SKM-1 treated with dmso at 0.1 percent for 144 hours (cell line): Measurements from ENCODE around the gene PRR22.

ENCODE experiments used
- DNase-seq: peaks from one replicate; lab custom pipeline; 2025; ENCODE audit not compliant: unreplicated experiment; lab: John Stamatoyannopoulos, UW

The PRR22 gene

DNA sequence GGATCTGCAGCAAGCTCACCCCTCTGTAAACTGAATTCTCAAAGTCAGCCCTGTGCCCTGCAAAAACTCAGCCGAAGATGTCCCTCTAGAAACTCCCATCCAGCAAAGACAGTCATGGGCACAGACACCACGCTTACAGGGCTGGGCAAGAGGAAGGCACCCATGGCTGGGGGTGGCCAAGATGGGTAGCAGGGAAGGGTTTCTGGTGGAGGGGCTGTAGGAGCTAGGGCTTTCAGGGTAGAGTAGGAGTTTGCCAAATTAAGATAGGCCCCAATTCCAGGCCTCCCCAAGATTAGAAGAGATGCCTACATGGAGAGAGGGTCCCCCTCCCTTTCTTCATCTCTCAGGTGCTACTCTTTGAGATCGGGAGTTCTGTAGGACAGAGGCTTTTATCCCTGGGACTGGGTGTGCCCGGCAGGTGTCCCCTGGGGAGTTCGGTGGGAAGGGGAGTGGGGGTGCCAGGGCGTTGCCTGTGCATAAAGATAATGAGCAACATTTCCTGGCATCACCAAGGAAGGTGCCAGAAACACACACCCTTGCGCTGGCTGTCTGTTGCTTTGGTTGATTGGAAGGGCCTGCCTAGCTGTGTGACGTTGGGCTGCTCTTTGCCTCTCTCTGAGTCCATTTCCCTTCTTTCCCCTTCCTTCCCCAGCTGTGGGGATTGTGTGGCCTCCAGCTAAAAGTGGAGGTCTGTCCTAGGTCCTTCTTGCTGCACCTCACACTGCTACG lies 29.7 kb upstream of the PRR22 start:
- no peak for DNase-seq

- DNase-seq = no peak
These were observed 26.6 kb upstream of the PRR22 start for GRCh38 chr19:5811117-5811516.

GRCh38 chr19:5809469-5809868 lies 24.9 kb upstream of the PRR22 start:
- DNase-seq = no peak

DNA sequence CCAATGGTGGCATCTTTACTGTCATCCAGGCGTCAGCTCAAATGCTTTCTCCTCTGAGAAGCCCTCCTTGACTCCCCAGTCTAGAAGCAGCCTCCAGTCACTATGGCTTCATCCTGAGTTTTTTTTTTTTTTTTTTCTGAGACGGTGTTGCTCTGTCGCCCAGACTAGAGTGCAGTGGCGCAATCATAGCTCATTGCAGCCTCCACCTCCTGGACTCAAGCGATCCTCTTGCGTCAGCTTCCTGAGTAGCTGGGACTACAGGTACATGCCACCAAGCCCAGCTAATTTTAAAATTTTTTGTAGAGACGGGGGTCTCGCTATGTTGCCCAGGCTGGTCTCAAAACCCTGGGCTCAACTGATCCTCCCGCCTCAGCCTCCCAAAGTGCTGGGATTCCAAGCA lies 24.5 kb upstream of the PRR22 start:
- DNase-seq = peak; percentile 31

DNA sequence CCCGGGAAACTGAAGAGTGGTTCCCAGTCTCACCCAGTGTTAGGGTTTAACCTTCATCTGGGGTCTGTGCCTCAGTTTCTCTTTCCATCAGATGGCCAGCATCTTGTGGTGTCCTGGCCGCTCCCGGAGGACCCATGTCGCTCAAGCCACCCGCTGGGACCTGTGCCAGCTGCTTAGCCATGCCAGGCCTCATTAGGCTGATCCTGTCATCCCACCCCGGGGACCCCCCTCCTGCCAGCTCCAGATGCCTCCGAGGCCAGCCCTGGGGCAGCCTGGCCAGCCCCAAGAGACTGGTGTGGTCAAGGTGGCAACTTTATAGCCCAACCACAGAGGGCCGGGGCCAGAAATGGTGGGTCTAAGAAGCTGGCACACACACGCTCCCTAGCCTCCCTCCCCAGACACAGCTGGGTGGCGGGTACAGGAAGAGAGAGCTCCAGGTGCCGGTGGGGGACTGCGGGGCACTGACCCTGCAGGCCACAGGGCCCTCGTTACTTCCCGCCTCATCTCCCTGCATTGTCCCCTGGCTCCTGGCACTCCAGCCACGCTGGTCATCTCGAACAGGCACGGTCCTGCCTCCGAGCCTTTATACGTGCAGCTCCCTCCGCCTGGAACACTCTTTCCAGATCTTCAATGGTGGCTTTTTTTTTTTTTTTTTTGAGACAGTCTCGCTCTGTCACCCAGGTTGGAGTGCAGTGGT lies 23.7 kb upstream of the PRR22 start:
- DNase-seq = no peak

DNA sequence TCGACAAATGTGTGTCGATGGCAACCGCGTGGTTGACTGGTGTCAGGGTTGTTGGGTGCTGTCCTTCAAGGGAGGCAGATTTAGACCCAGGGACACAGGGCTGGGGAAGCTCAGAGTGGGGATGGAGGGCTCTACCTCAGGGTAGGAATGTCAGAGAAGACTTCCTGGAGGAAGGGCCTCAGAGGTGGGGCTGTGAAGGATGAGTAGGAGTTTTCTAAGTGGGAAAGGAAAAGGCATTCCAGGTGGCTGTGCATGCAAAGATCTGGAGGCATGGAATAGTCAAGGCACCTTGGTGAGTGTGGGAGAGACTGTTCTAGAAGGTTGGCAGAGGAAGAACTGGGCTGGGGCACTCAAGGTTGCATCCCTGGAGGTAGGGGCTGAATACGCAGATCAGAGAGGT lies 22.4 kb upstream of the PRR22 start:
- no peak for DNase-seq

- no peak for DNase-seq
These were observed 21.6 kb upstream of the PRR22 start for GRCh38 chr19:5806133-5806489.

GRCh38 chr19:5805462-5806132 lies 21.1 kb upstream of the PRR22 start:
- peak; percentile 36 for DNase-seq

GRCh38 chr19:5804516-5805461 lies 20.2 kb upstream of the PRR22 start, which contains the start of gene NRTN:
Gene NRTN (plus strand): TSS chr19:5805067. CDS start chr19:5824166, 19,099 bp downstream.
- no peak for DNase-seq

GRCh38 chr19:5803752-5804515 lies 19.4 kb upstream of the PRR22 start:
- peak; percentile 87 for DNase-seq

- DNase-seq = no peak
These were observed 18.9 kb upstream of the PRR22 start for GRCh38 chr19:5803441-5803751.

DNA sequence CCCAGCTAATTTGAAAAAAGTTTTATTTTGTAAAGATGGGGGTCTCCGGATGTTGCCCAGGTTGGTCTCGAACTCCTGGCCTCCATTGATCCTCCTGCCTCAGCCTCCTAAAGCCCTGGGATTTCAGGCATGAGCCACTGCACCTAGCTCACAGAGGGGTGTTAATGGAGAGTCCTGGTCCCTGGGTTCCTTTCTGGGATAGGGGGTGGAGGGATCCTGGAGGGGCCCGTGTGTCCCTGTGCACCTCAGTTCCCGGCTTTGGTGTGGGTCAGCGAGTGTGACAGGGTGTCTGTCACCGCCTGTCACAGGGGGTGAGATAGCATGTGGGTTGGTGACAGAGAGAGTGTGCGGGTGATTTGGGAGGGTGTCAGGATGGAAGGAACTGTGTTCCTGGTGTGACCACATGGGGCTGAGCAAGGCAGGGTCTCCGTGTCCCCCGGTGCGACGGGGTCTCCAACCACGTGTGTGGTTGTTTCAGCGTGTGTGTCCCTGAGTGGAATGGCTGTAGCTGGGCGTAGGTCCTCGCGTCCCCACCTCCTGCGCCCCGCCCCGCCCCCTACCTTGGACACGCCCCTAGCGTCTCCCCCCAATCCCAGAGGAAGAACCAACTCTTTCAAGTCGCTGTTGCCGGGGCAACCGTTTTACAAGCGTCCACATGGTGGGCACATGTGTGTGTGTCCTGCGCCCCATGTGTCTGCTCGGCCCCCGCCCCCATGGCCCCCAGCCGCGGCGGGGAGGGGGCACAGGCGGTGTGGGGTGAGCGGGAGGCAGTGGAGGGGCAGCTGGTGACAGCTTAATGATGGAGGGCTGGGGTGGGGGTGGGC lies 17.5 kb upstream of the PRR22 start:
- no peak for DNase-seq

- DNase-seq = no peak
These were observed 16.1 kb upstream of the PRR22 start for GRCh38 chr19:5800361-5801270.

- DNase-seq = no peak
These were observed 15.0 kb upstream of the PRR22 start for GRCh38 chr19:5799247-5800241.

DNA sequence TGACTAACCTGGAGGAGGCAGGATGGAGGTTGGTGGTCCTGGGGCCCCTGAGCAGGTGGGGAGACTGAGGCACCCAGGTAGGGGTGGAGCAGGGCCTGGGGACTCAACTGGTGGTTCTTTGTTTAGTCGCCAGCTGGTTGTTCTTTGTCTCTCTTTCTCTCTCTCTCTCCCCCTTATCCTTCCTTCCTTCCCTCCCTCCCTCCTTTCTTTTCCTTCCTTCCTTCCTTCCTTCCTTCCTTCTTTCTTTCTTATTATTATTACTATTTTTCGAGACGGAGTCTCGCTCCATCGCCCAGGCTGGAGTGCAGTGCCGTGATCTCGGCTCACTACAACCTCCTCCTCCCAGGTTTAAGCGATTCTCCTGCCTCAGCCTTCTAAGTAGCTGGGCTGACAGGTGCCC lies 13.7 kb upstream of the PRR22 start:
- DNase-seq = no peak

GRCh38 chr19:5795382-5795919 lies 10.9 kb upstream of the PRR22 start:
- no peak for DNase-seq

- DNase-seq = no peak
These were observed 8.6 kb upstream of the PRR22 start for GRCh38 chr19:5793188-5793587.
